HG03039 (cell line): Measurements from ENCODE around the gene NINJ2.

Source experiments
- ATAC-seq: cut with Tn5 transposase; IDR thresholded peaks from one replicate; pipeline ENCODE4 v1.9.1; 2021; ENCODE audit warnings: mild to moderate bottlenecking, moderate library complexity; ENCODE audit not compliant: unreplicated experiment

The NINJ2 gene

GRCh38 chr12:571795-572531 lies 91.3 kb downstream of the NINJ2 start:
- no peak for ATAC-seq

GRCh38 chr12:570921-571794 lies 92.1 kb downstream of the NINJ2 start:
- no peak for ATAC-seq

- ATAC-seq, result no peak
These were observed 92.8 kb downstream of the NINJ2 start for GRCh38 chr12:570435-570920.

- ATAC-seq, result peak; percentile 51
These were observed 93.3 kb downstream of the NINJ2 start for GRCh38 chr12:569803-570434.

- ATAC-seq, result no peak
These were observed 94.1 kb downstream of the NINJ2 start for GRCh38 chr12:569091-569676.

- ATAC-seq, result no peak
These were observed 94.8 kb downstream of the NINJ2 start for GRCh38 chr12:568486-568885.

- no peak for ATAC-seq
These were observed 97.6 kb downstream of the NINJ2 start for GRCh38 chr12:565589-566105.

GRCh38 chr12:565161-565560 lies 98.1 kb downstream of the NINJ2 start:
- no peak for ATAC-seq

- ATAC-seq, result no peak
These were observed 99.4 kb downstream of the NINJ2 start for GRCh38 chr12:563787-564298.

- ATAC-seq, result no peak
These were observed 99.9 kb downstream of the NINJ2 start for GRCh38 chr12:563250-563781.

- no peak for ATAC-seq
These were observed 100.6 kb downstream of the NINJ2 start for GRCh38 chr12:562634-563033.

GRCh38 chr12:561908-562593 lies 101.2 kb downstream of the NINJ2 start:
- ATAC-seq, result no peak

- ATAC-seq, result no peak
These were observed 101.9 kb downstream of the NINJ2 start for GRCh38 chr12:561391-561705.

- ATAC-seq, result no peak
These were observed 102.4 kb downstream of the NINJ2 start for GRCh38 chr12:560691-561390.

GRCh38 chr12:559906-560455 lies 103.3 kb downstream of the NINJ2 start:
- no peak for ATAC-seq

- ATAC-seq, result no peak
These were observed 103.9 kb downstream of the NINJ2 start for GRCh38 chr12:559208-559905.

GRCh38 chr12:558580-558979 lies 104.7 kb downstream of the NINJ2 start:
- ATAC-seq, result no peak

GRCh38 chr12:556498-556897 lies 106.7 kb downstream of the NINJ2 start:
- ATAC-seq, result no peak

GRCh38 chr12:554001-554285 lies 109.3 kb downstream of the NINJ2 start:
- no peak for ATAC-seq
